ENCODE measurements around the gene ZNF492.

DNA sequence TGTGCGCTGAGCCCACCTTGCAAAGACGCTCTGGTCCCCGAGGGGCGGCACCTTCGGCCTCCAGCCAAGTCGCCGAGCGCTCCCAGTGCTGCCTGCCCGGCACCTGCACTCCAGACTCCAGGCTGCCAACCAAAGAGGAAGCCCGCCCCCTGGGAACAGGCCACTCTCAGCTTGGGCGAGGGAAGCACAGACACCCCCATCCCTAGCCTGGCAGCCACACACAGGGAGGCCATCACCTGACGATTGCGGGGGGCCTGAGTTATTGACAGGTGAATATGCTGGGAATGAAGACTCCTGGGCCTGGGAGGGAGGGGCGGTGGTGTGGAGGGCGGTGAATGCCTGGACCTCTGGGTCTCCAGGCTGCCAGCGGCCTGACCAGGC is 10.3 kb upstream of the ZNF492 start:
- TF ChIP-seq GABPA (IDR thresholded peaks at IDR 0.05; ENCODE audit: low read depth) (no peak), BACH1 (IDR thresholded peaks at IDR 0.05; ENCODE audit: borderline replicate concordance) (no peak), ZZZ3 (IDR thresholded peaks at IDR 0.05; ENCODE audit: control insufficient read depth, insufficient read length, low read depth) (no peak), SMC3 (IDR thresholded peaks at IDR 0.05; ENCODE audit: borderline replicate concordance, low read length) (no peak), RFX5 (IDR thresholded peaks at IDR 0.05; ENCODE audit: low read depth, low read length) (no peak), POLR2A (IDR thresholded peaks at IDR 0.05; ENCODE audit: low read depth, low read length) (no peak), EP300 (IDR thresholded peaks at IDR 0.05; ENCODE audit: borderline replicate concordance in 1 of 2, control insufficient read depth in 1 of 2, low read depth in 2 of 2, low read length in 2 of 2) (no peak), EGR1 (IDR thresholded peaks at IDR 0.05; ENCODE audit: borderline replicate concordance in 1 of 2, low read depth in 2 of 2, low read length in 2 of 2) (no peak)
- TF ChIP-seq, protein P1, sequence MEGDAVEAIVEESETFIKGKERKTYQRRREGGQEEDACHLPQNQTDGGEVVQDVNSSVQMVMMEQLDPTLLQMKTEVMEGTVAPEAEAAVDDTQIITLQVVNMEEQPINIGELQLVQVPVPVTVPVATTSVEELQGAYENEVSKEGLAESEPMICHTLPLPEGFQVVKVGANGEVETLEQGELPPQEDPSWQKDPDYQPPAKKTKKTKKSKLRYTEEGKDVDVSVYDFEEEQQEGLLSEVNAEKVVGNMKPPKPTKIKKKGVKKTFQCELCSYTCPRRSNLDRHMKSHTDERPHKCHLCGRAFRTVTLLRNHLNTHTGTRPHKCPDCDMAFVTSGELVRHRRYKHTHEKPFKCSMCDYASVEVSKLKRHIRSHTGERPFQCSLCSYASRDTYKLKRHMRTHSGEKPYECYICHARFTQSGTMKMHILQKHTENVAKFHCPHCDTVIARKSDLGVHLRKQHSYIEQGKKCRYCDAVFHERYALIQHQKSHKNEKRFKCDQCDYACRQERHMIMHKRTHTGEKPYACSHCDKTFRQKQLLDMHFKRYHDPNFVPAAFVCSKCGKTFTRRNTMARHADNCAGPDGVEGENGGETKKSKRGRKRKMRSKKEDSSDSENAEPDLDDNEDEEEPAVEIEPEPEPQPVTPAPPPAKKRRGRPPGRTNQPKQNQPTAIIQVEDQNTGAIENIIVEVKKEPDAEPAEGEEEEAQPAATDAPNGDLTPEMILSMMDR (IDR thresholded peaks at IDR 0.05 in 2 of 3, conservative IDR thresholded peaks at IDR 0.05 in 1 of 3; ENCODE audit: control insufficient read depth in 2 of 3, extremely low read depth in 1 of 3, insufficient read depth in 1 of 3, low read depth in 3 of 3, low read length in 3 of 3), result no peak
